Upper lobe of right lung (tissue), 1 donor: ENCODE results near the gene MAPKAP1. TPM values are rescaled to one million over a fixed set of nuclear protein-coding genes. Genes with fewer than 3 reads are reported as not detected.

Source experiments
- ATAC-seq: fragments of 200-7000 bp; cut with Tn5 transposase; one replicate; pipeline ENCODE4 v1.9.1; 2020; ENCODE audit warnings: mild to moderate bottlenecking, moderate library complexity
- DNase-seq: peaks from one replicate; pipeline ENCODE4 v3.0.0-alpha.2; 2020
- H3K27ac ChIP-seq: fragments of 200-600 bp; one replicate; pipeline ENCODE4 v1.8.0; 2022
- H3K27me3 ChIP-seq: fragments of 200-600 bp; one replicate; pipeline ENCODE4 v1.8.0; 2022; ENCODE audit warnings: mild to moderate bottlenecking
- H3K36me3 ChIP-seq: fragments of 200-600 bp; one replicate; pipeline ENCODE4 v1.8.0; 2022
- H3K4me1 ChIP-seq: fragments of 200-600 bp; one replicate; pipeline ENCODE4 v1.8.0; 2022
- H3K4me3 ChIP-seq: fragments of 200-600 bp; one replicate; pipeline ENCODE4 v1.8.0; 2022; ENCODE audit warnings: mild to moderate bottlenecking
- H3K9me3 ChIP-seq: fragments of 200-600 bp; one replicate; pipeline ENCODE4 v1.8.0; 2022
- intact Hi-C: fragments of 100-400 bp; cut with DNase I; formaldehyde crosslinking; loops from one replicate; pipeline ENCODE4 v1.11.0; 2022
- total RNA-seq: library from RNA; stranded (reverse); fragmentation: NEBNext Ultra II Directional; extraction: Animal tissue kit (Norgen Biotek cat#: 25700); gene quantifications from one replicate; pipeline ENCODE4 v1.2.1, GENCODE V29; 2021
- TF ChIP-seq, protein P1 (sequence below): fragments of 200-600 bp; IDR thresholded peaks from one replicate; pipeline ENCODE4 v1.8.0; 2022; ENCODE audit warnings: antibody characterized with exemption
- donor health status: DM: no; HTN: yes; CAD: no; lungs with severe emphysema.

The MAPKAP1 gene
- total RNA-seq, 1 donor from 2014 or later: 76.8 TPM

DNA sequence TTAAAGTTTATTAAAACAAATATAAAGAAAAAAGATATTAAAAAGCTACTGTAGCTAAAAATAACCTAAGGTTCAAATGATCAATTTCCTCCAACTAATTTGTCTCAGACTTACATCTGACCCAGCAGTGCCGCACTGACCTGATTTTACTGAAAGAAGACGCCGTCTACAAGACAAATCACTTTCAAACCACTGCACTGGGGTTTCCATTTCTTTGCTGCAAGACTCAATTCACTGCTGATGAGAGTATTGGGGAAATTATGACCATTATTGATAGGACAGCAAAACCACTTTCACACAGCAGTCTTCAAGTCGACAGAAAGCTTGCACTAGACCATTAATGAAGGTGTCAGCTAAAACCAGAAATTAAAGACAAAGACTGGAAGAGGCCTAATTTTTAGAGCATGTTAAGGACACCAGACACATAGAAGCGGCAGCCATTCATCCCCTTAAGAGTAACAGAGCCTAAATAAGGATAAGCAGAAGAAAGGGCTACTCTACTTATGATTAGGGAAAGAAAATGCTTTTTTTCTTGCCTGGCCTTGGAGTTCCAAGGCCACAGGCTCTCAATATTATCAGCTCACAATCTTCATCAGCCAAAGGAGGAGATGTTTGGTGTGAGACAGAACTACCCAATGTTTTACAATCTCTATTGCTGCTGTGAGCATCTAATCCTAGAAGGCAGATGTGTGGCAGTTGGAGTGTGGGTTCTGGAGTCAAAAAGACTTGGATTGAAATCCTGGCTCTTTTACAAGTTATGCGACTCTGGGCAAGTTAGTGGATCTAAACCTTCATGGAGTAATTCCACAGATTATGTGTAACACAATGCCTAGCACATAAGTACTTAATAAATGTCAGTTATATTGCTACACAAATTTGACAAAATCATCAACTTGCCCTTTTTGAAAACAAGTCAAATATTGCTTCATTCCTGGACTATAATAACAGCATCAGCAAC, 190.7 kb downstream of the MAPKAP1 start:
- H3K9me3 ChIP-seq: no peaks in the 10 kb centered on the region
- ATAC-seq: no peak
- no peaks in the 10 kb centered on the region for H3K36me3 ChIP-seq
- no peak overlapping the region for H3K4me3 ChIP-seq
- intact Hi-C loops: no loop called here
- TF ChIP-seq, protein P1, sequence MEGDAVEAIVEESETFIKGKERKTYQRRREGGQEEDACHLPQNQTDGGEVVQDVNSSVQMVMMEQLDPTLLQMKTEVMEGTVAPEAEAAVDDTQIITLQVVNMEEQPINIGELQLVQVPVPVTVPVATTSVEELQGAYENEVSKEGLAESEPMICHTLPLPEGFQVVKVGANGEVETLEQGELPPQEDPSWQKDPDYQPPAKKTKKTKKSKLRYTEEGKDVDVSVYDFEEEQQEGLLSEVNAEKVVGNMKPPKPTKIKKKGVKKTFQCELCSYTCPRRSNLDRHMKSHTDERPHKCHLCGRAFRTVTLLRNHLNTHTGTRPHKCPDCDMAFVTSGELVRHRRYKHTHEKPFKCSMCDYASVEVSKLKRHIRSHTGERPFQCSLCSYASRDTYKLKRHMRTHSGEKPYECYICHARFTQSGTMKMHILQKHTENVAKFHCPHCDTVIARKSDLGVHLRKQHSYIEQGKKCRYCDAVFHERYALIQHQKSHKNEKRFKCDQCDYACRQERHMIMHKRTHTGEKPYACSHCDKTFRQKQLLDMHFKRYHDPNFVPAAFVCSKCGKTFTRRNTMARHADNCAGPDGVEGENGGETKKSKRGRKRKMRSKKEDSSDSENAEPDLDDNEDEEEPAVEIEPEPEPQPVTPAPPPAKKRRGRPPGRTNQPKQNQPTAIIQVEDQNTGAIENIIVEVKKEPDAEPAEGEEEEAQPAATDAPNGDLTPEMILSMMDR: no peak
- H3K4me1 ChIP-seq: peaks cover 15% of the 10 kb centered on the region
- H3K27me3 ChIP-seq: no peaks in the 10 kb centered on the region
- H3K27ac ChIP-seq: no peak overlapping the region
- no peak for DNase-seq

DNA sequence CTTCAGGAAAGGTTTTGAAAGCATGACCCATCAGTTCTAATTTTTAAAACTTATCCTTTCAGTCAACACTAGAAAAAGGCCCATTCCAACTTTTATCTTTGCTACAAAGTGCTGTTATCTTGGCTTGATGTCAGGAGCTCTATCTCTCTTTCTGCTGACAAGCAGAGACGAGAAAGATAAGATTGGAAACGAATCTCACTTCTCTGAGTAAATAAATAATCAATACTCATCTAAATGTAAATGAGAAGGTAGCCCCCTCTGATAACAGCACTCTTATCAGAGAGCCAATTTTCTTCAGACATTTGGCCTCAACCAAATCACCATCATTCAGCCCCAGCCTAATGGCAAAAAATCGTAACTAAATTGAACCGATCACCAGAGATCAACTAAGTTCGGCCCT, 191.7 kb downstream of the MAPKAP1 start:
- H3K36me3 ChIP-seq: no peaks in the 10 kb centered on the region
- H3K4me3 ChIP-seq: no peak overlapping the region
- H3K4me1 ChIP-seq: peaks cover 17% of the 10 kb centered on the region
- intact Hi-C loops: no loop called here
- no peak for DNase-seq
- no peak overlapping the region for H3K27ac ChIP-seq
- TF ChIP-seq, protein P1: no peak
- H3K27me3 ChIP-seq: no peaks in the 10 kb centered on the region
- H3K9me3 ChIP-seq: no peaks in the 10 kb centered on the region
- no peak for ATAC-seq

- H3K4me1 ChIP-seq: peaks cover 25% of the 10 kb centered on the region
- TF ChIP-seq, protein P1: no peak
- ATAC-seq: no peak
- H3K36me3 ChIP-seq: no peaks in the 10 kb centered on the region
- intact Hi-C loops: no loop called here
- no peaks in the 10 kb centered on the region for H3K9me3 ChIP-seq
- no peak overlapping the region for H3K4me3 ChIP-seq
- DNase-seq: no peak
- H3K27ac ChIP-seq: peak overlapping the region; percentile 61
- H3K27me3 ChIP-seq: no peaks in the 10 kb centered on the region
Measured at GRCh38 chr9:125514468-125514867, 192.5 kb downstream of the MAPKAP1 start.

- Histone ChIP-seq H3K36me3 (no peaks in the 10 kb centered on the region), H3K4me3 (peak overlapping the region; percentile 31), H3K27ac (peak overlapping the region; percentile 61), H3K27me3 (no peaks in the 10 kb centered on the region), H3K4me1 (peaks cover 26% of the 10 kb centered on the region), H3K9me3 (no peaks in the 10 kb centered on the region)
- TF ChIP-seq, protein P1: no peak
- DNase-seq: peak; percentile 68
- ATAC-seq: peak; percentile 95
- intact Hi-C loops: no loop called here
Measured at GRCh38 chr9:125513668-125514413, 193.2 kb downstream of the MAPKAP1 start.

GRCh38 chr9:125513303-125513667, 193.7 kb downstream of the MAPKAP1 start:
- H3K36me3 ChIP-seq: no peaks in the 10 kb centered on the region
- ATAC-seq: no peak
- H3K4me1 ChIP-seq: peaks cover 26% of the 10 kb centered on the region
- intact Hi-C loops: no loop called here
- no peak for DNase-seq
- peak overlapping the region; percentile 31 for H3K4me3 ChIP-seq
- TF ChIP-seq, protein P1: no peak
- H3K9me3 ChIP-seq: no peaks in the 10 kb centered on the region
- H3K27ac ChIP-seq: peak overlapping the region; percentile 61
- no peaks in the 10 kb centered on the region for H3K27me3 ChIP-seq
